T47D (cell line): ENCODE measurements around the gene PLEKHA3.
"Not testable (repeated sequence)": the region's sequence is repeated elsewhere in the genome, so short reads cannot be mapped to it uniquely, and the experiment has no call there.

Source experiments
- DNase-seq, 2 experiments: peaks; one replicate each; pipeline versions ENCODE4 v3.0.0 to v3.0.0-alpha.2; 2011 to 2012; ENCODE audit warnings: low read depth in 1 of 2, low spot score in 1 of 2
- JUND ChIP-seq: IDR thresholded peaks from 2 replicates; pipeline ENCODE4 v1.6.1; 2012; ENCODE audit warnings: low read depth
- in situ Hi-C: cut with HindIII; loops from 2 replicates; pipeline ENCODE4 v1.10.0; 2016; ENCODE audit warnings: low sequenced_read_pairs, low pct_unique_long_range_greater_than_20kb

Gene PLEKHA3

DNA sequence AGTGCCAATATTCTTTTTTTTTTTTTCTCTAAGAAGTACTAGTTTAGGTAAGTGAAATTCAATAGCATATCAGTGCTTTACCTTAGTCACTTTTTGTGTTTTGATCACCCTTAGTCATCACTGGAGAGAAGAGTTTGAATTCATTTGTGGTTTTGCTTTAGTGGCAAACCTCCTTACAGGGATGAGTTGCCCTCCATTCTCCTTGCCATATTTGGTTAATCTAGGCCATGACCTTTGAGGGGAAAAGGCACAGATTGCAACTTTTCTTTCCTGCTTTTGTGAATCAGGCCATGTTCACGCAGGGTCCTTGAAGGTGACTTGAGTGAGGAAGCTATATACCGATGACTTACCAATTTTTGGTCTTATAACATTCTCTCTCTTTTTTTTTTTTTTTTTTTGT, 34.4 kb downstream of the PLEKHA3 start:
- no peak for DNase-seq
- in situ Hi-C loops: no loop called here
- TF ChIP-seq JUND: no peak

DNA sequence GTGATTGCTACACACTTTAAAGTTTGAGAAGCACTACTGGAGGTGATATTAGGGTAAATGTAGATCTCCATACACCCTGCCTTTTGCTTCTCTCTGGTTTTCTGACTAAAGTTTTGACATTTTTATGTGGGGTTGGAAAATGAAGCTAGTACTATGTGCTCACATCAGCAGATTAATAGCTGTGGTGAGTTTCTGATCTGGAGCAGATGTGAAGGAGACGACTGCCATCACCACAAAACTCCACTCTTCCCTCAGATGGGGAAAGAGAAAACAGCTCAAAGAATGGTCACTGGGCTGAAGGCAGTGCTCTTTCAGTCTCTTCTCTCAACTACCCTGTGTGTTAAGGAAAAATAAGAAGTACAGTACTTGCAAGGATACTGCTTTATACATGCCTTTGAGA, 37.2 kb downstream of the PLEKHA3 start:
- no peak for TF ChIP-seq JUND
- in situ Hi-C loops: no loop called here
- DNase-seq: no peak

DNA sequence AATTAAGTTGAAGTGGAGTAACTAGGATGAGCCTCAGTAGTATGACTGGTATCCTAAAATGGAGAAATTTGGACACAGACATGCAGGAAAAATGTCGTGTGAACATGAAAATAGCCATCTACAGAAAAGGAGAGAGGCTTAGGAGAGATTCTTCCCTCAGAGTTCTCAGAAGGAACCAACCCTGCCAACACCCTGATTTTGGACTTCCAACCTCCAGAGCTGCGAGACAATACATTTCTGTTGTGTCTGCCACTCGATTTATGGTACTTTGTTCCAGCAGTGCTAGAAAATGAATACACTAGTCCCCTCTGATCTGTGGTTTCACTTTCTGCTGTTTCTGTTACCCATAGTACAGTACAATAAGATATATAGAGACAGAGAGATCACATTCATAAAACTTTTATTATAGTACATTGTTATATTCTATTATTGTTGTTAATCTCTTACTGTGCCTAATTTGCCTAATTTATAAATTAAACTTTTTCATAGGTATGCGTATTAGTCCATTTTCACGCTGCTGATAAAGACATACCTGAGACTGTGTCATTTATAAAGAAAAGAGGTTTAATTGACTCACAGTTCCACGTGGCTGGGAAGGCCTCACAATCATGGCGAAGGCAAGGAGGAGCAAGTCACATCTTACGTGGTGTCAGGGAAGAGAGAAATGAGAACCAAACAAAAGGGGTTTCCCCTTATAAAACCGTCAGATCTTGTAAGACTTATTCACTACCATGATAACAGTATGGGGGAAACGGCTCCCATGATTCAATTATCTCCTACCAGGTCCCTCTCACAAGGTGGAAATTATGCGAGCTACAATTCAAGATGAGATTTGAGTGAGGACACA, 41.3 kb downstream of the PLEKHA3 start:
- no peak for TF ChIP-seq JUND
- in situ Hi-C loops: no loop called here
- no peak for DNase-seq

DNA sequence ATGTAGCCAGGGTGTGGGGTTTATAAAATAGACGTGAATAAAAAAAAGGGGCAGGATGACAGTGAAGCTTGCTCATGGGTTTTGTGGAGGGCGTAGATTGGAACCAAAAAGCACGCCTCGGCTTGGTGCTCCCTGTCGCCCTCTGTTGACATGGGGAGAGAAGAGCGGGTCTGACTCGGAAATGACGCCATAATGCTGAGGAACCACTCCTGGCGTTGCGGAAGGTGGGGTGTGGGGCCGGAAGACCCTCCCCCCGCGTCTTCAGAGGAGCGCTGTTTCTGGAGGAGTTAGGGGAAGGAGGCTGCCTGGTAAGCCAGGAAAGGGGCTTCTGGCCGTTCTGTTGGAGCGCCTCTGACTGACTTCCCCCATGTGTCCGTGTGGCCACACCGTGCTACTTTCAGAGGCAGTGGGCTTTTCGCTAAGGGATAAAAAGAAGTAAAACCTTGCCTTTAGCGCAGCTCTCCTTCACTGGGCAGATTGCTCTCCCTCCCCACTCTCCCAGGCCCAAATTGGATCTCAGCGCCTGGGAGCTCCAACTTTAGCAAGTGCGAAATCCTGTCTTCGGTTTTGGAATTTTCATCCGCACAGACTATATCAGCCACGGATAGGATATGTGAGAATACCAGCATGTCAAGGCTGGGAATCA, 42.8 kb downstream of the PLEKHA3 start:
- DNase-seq: peak; percentile 46 to 88

DNA sequence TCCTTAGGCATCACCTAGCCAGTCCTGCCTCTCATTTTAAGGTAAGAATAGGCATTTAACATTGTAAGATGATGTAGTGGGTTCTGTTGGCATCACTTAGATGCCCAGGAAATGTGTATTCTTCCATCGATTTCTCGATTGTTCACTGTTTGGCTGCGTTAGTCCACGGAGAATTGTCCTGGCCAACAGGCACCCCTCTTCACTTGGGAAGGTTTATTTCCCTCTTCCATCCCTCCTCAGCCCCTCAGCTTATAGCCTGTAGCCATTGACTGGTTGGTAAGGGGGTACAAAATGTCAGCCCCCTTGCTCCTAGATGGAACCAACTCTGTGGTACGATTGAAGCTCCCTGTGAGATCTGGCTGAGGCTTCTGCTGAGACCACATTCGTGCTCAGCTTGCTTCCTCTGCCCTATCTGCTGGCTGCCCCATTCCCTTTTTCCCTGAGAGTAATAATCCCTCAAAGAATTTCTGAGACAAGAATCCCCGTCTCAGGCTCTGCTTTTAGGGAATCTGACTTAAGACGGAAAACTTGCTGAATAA, 43.4 kb downstream of the PLEKHA3 start:
- TF ChIP-seq JUND: no peak
- DNase-seq: no peak
- in situ Hi-C loops: no loop called here

More for the DNA sequence above, 42.8 kb downstream of the PLEKHA3 start:
- no peak for TF ChIP-seq JUND
- in situ Hi-C loops: no loop called here

DNA sequence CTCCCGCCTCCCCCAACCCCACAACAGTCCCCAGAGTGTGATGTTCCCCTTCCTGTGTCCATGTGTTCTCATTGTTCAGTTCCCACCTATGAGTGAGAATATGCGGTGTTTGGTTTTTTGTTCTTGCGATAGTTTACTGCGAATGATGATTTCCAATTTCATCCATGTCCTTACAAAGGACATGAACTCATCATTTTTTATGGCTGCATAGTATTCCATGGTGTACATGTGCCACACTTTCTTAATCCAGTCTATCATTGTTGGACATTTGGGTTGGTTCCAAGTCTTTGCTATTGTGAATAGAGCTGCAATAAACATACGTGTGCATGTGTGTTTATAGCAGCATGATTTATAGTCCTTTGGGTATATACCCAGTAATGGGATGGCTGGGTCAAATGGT, 44.8 kb downstream of the PLEKHA3 start:
- DNase-seq, in situ Hi-C loops: not testable (repeated sequence)

DNA sequence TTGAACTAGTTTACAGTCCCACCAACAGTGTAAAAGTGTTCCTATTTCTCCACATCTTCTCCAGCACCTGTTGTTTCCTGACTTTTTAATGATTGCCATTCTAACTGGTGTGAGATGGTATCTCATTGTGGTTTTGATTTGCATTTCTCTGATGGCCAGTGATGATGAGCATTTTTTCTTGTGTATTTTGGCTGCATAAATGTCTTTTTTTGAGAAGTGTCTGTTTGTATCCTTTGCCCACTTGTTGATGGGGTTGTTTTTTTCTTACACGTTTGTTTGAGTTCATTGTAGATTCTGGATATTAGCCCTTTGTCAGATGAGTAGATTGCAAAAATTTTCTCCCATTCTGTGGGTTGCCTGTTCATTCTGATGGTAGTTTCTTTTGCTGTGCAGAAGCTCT, 45.2 kb downstream of the PLEKHA3 start:
- in situ Hi-C loops, DNase-seq: not testable (repeated sequence)

DNA sequence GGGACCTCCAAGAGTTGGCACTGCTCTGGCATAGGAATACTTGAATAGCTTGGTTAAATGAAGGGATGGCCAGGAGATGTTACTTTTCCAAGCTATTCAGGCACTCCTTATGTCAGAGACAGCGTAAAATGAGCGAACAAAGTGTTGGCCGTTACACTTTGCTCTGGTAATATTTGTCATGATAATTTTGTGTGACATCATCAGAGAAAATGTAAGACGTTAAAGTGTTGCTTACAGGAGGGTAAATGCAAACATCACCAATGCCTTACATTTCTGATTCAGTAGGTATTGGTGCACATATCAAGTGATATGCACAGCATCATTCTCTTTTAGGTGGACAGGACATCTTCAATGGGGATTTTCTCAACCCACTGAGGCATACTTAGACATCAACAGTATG, 46.0 kb downstream of the PLEKHA3 start:
- no peak for TF ChIP-seq JUND
- no peak for DNase-seq
- in situ Hi-C loops: no loop called here

DNA sequence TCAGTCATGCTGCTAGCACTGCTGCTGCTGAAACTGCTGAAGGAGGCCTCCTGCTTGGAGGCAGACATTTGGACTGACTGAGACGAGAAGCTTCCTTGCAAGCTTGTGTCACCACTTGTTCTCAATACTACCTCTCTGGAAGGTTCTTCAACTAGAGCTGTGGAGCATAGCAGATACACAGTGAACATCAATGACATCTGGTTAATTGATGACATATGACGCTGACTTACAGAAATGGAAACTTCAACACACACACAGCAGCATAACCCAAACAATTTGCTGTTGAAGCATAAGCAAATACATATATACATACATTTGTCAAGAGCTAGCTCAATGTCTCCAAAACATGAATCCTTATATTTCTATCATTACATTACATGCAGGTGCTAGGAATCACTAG, 47.3 kb downstream of the PLEKHA3 start:
- DNase-seq: no peak
- TF ChIP-seq JUND: no peak
- in situ Hi-C loops: no loop called here

DNA sequence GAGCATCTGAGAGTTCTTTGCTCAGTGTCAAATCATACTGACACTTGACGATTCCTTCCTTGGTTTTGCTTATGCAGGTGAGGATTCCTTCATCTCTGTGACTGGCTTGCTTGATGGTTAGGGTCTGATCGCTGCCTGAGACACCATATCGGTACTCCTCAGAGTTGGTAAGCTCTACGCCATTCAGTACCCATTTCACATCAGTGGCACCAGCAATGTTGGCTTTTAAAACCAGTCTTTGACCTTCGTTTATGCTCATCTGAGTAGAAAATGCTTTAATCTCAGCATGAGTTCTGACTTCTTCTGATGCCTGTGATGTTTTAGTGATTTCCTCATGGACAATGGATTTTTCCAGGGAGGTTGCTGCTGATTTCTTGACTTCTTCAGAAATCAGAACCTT, 48.4 kb downstream of the PLEKHA3 start:
- in situ Hi-C loops: no loop called here
- no peak for TF ChIP-seq JUND
- no peak for DNase-seq

DNA sequence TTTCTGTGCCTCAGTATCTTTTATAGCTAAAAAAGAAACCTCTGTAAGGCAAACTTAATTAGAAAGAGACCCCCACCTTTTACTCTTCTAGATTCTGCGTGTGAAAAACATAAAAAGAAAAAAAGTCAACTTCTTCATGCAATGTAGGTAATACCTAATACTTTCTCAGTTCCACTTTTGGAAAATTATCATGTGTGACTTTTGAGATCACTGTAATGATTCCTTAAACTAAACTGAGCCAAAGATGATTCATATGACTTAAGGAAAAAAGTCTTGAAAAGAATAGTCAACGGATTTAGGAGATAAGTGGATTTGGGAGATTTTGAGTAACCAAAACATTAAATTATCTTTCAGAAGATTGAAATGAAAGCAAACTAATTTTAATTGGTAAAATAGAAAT, 48.9 kb downstream of the PLEKHA3 start:
- DNase-seq: no peak
- in situ Hi-C loops: no loop called here
- no peak for TF ChIP-seq JUND

DNA sequence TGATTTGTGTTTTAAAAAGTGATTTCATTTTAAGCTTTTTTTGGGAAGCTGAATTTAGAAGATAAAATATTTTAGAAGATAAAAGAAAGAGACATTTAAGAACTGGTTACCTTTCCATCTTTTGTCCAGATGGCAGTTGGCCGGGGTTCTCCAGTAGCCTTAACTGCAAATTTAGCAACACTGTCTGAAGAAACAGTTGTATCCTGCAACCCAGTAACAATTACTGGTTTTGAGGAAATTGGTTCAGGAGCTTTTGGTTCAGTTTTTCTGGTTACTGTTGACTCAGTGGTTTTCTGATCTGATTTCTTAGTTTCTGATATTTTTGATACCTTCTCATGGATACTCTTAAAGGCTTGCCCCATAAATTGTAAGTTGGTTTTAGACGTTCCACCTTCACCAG, 49.9 kb downstream of the PLEKHA3 start:
- no peak for DNase-seq
- in situ Hi-C loops: no loop called here
- no peak for TF ChIP-seq JUND

DNA sequence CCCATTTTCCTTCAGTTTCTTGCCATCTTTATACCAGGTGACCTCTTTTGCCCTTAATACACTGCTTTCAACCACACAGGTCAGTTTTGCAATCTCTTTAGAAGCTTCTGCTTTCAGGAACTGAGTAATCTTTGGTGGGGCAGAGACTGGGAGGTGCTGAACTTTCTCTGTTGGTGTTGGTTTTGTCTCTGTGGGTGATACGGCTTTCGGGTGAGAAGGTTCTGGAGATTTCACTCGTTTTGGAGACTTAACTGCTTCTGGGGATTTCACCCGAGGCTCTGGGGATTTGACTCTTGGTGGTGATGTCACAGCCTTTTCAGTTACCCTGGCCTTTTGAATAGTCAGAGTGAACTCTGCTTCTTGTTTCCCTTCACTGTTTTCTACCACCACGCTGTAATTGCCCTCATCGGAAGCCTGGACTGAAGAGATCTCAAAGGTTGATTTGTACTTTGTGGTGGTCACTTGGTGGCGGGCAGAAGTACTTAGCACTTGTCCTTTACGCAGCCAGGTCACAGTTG, 50.4 kb downstream of the PLEKHA3 start:
- no peak for DNase-seq
- in situ Hi-C loops: no loop called here
- TF ChIP-seq JUND: no peak
